Kidney (tissue), 14 donors: ENCODE measurements around the gene PACSIN2. TPM values are rescaled to one million over a fixed set of nuclear protein-coding genes. Genes with fewer than 3 reads are reported as not detected.

ENCODE experiments used
- DNase-seq, 5 donors: peaks; one replicate each; pipeline ENCODE4 v3.0.0-alpha.2; 2013 to 2020
- FAIRE-seq: peaks from 2 replicates; lab custom pipeline; 2012; peaks lifted over from hg19 to GRCh38; lab: Jason Lieb, UNC
- H3K27ac ChIP-seq, 2 donors: one replicate each; pipeline ENCODE4 v1.7.0; 2013; ENCODE audit warnings: low read depth in 2 of 2, low read length in 2 of 2, inconsistent platforms in 1 of 2
- H3K27me3 ChIP-seq: one replicate; pipeline ENCODE4 v1.7.1; 2013; ENCODE audit warnings: low read length, inconsistent platforms; ENCODE audit not compliant: control insufficient read depth, insufficient read depth
- H3K36me3 ChIP-seq, 3 donors: one replicate each; pipeline versions ENCODE4 v1.7.0 to v1.7.1; 2013; ENCODE audit warnings: low read length in 3 of 3, control low read depth in 1 of 3, inconsistent platforms in 1 of 3; ENCODE audit not compliant: insufficient read depth in 3 of 3, control insufficient read depth in 2 of 3
- H3K4me1 ChIP-seq, 3 donors: one replicate each; pipeline versions ENCODE4 v1.7.0 to v1.7.1; 2013; ENCODE audit warnings: low read length in 3 of 3, inconsistent platforms in 1 of 3, low read depth in 1 of 3; ENCODE audit not compliant: control insufficient read depth in 2 of 3, insufficient read depth in 2 of 3
- H3K4me3 ChIP-seq, 3 donors: one replicate each; pipeline versions ENCODE4 v1.7.0 to v1.8.1; 2013; ENCODE audit warnings: low read length in 3 of 3, control low read depth in 1 of 3, inconsistent platforms in 1 of 3
- H3K9ac ChIP-seq, 3 donors: one replicate each; pipeline versions ENCODE4 v1.7.0 to v1.7.1; 2013; ENCODE audit warnings: low read length in 3 of 3, control low read depth in 1 of 3, inconsistent platforms in 1 of 3
- H3K9me3 ChIP-seq, 3 donors: one replicate each; pipeline versions ENCODE4 v1.7.0 to v1.7.1; 2013; ENCODE audit warnings: low read length in 3 of 3, control low read depth in 1 of 3, inconsistent platforms in 1 of 3; ENCODE audit not compliant: control insufficient read depth in 2 of 3, insufficient read depth in 1 of 3
- CTCF ChIP-seq: IDR thresholded peaks from 3 replicates; pipeline ENCODE4 v1.5.1; 2012; ENCODE audit warnings: mild to moderate bottlenecking, moderate library complexity, borderline replicate concordance; ENCODE audit not compliant: insufficient read depth; ENCODE audit errors: extremely low read depth
- intact Hi-C: fragments of 100-400 bp; cut with DNase I; formaldehyde crosslinking; loops from one replicate; pipeline ENCODE4 v1.11.1; 2022
- polyA plus RNA-seq: library from polyadenylated mRNA; stranded (reverse); fragments of 350-450 nt; fragmentation: Illumina TruSeq; extraction: RNeasy Lipid Tissue Mini Kit (QIAGEN cat#74804); gene quantifications from one replicate; pipeline ENCODE4 v1.2.3, GENCODE V29; 2014; ENCODE audit warnings: low read depth, low replicate concordance; ENCODE audit not compliant: insufficient read depth
- total RNA-seq: library from RNA; stranded (reverse); fragmentation: NEBNext Ultra II Directional; extraction: Animal tissue kit (Norgen Biotek cat#: 25700); gene quantifications from one replicate; pipeline ENCODE4 v1.2.1, GENCODE V29; 2021
- donor health status: control.
- donor health status: control.
- donor health status: control.
- donor health status: control.
- donor health status: control.
- donor health status: DM: yes; HTN: yes; CAD: no.
- donor health status: Normal renal cell carcinoma (clear cell type).

PACSIN2 gene
- total and polyA plus RNA-seq, 2 donors from 2014 or later = 56.3 to 105 TPM

GRCh38 chr22:42990131-42990838 lies 24.7 kb downstream of the PACSIN2 start:
- intact Hi-C loops = no loop called here
- DNase-seq (no peak), FAIRE-seq (no peak)
- peak; percentile 28 for TF ChIP-seq CTCF
- H3K27me3 ChIP-seq = no peaks in the 10 kb centered on the region
- no peak overlapping the region for H3K9ac ChIP-seq
- H3K4me1 ChIP-seq = peaks cover 0 to 22% (median 12%) of the 10 kb centered on the region in 3 donors
- no peak overlapping the region for H3K4me3 ChIP-seq
- H3K27ac ChIP-seq = no peak overlapping the region
- H3K9me3 ChIP-seq = no peaks in the 10 kb centered on the region
- H3K36me3 ChIP-seq = no peaks in the 10 kb centered on the region

GRCh38 chr22:42986115-42986514 lies 28.8 kb downstream of the PACSIN2 start:
- intact Hi-C loops = no loop called here
- no peak overlapping the region for H3K27ac ChIP-seq
- no peaks in the 10 kb centered on the region for H3K9me3 ChIP-seq
- FAIRE-seq = no peak
- TF ChIP-seq CTCF = no peak
- no peak for DNase-seq
- no peaks in the 10 kb centered on the region for H3K36me3 ChIP-seq
- no peak overlapping the region for H3K9ac ChIP-seq
- peaks cover 0 to 7% (median 0%) of the 10 kb centered on the region in 3 donors for H3K4me1 ChIP-seq
- H3K27me3 ChIP-seq = no peaks in the 10 kb centered on the region
- no peak overlapping the region for H3K4me3 ChIP-seq

- intact Hi-C loops = no loop called here
- Histone ChIP-seq H3K27ac (no peak overlapping the region), H3K4me3 (no peak overlapping the region), H3K9me3 (no peaks in the 10 kb centered on the region), H3K36me3 (no peaks in the 10 kb centered on the region), H3K4me1 (peaks cover 0 to 6% (median 0%) of the 10 kb centered on the region in 3 donors), H3K9ac (no peak overlapping the region), H3K27me3 (no peaks in the 10 kb centered on the region)
- FAIRE-seq (no peak), DNase-seq (no peak)
- no peak for TF ChIP-seq CTCF
Observed at GRCh38 chr22:42985531-42985905, 29.4 kb downstream of the PACSIN2 start.
